H1 (cell line): ENCODE measurements around the gene CEP70.

Experiments
- POLR2AphosphoS5 ChIP-seq: IDR thresholded peaks from 2 replicates; pipeline ENCODE4 v1.6.1; 2011; ENCODE audit warnings: low read depth, low read length
- TAF1 ChIP-seq: IDR thresholded peaks from 2 replicates; pipeline ENCODE4 v1.6.1; 2011; ENCODE audit warnings: mild to moderate bottlenecking, low read depth, low read length
- TF ChIP-seq, protein P1 (sequence below), 3 experiments: IDR thresholded peaks; 1 replicate in 2 of 3; 2 replicates in 1 of 3; pipeline versions ENCODE4 v1.5.1 to v1.6.1; 2011; ENCODE audit warnings: low read length in 3 of 3, mild to moderate bottlenecking in 3 of 3, inconsistent platforms in 2 of 3, low read depth in 1 of 3, moderate library complexity in 1 of 3; ENCODE audit not compliant: insufficient read depth in 1 of 3; ENCODE audit errors: control extremely low read depth in 1 of 3

- no peak for TF ChIP-seq POLR2AphosphoS5
- no peak for TF ChIP-seq TAF1
- TF ChIP-seq, protein P1, sequence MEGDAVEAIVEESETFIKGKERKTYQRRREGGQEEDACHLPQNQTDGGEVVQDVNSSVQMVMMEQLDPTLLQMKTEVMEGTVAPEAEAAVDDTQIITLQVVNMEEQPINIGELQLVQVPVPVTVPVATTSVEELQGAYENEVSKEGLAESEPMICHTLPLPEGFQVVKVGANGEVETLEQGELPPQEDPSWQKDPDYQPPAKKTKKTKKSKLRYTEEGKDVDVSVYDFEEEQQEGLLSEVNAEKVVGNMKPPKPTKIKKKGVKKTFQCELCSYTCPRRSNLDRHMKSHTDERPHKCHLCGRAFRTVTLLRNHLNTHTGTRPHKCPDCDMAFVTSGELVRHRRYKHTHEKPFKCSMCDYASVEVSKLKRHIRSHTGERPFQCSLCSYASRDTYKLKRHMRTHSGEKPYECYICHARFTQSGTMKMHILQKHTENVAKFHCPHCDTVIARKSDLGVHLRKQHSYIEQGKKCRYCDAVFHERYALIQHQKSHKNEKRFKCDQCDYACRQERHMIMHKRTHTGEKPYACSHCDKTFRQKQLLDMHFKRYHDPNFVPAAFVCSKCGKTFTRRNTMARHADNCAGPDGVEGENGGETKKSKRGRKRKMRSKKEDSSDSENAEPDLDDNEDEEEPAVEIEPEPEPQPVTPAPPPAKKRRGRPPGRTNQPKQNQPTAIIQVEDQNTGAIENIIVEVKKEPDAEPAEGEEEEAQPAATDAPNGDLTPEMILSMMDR (IDR thresholded peaks at IDR 0.05; ENCODE audit: control extremely low read depth in 1 of 3, insufficient read depth in 1 of 3, low read depth in 1 of 3, low read length in 3 of 3) = no peak
These were observed 44.7 kb downstream of the CEP70 start for GRCh38 chr3:138549179-138549977.
